Measurements from ENCODE around the gene BNC2.

Gene BNC2

DNA sequence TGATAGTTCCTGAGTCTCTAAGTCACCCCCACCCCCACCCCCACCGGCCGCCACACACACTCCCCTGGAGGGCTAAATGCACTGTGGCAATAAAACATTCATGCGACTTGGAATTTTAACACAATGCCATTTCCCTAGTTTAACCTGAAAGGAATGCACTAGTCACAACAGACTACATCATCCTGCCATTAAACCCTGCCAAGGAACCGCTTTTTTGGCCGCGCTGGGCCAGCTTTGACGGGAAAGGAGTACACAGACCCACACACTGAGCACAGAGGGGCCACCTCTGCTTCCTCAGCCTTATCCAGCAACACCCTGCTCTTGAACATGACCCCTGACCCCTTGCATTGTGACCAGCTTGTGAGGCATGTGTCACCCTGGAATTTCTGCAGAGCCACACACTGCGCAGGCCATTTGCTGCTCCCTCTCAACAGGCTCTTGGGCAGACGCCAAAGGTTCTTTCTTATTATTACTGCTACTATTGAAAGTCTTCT is 165.3 kb downstream of the BNC2 start:
- peak; percentile 100 for DNase-seq

DNA sequence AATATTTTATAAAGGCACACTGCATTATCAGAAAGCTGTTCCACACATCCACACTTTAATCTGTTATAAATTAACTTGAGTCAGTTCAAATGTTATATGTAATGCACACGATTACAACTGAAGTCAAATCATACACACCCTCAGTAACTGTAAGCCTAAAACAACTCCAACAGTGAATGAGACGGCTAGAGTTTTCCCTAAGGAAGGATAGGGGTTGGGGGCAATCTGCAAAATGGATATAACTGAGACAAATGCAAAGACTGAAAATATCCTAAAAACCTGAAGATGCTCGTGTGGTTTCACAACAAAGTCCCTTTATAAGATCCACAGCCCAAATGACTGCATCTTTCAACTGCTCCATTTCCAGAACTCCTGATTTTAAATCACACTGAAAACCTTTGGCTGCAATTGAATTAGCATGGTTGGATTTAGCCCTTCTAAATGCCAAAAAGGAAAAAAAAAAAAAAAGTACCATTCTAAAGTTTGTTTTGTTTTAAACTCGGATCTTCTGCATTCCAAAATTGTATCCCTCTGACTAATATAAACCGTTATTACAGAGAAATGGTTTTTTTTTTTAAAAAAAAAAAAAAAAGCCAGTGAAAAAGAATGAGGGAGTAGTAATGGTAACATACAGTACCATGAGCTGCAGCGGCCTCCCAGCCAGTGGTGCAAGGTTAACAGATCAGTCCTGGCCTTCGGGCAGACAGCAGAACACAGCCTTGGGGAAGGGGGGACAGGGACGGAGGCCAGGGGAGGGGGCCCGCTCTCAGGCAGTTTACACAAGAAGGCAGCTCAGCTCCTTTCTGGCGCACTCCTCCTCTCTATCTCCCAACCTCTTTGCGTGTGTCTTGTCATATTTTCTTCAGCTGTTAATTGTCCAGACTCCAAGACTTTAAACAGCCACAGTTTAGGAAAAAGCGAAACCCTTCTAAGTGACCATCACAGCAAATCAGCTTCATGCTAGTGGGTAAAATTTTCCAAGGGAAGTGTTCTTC is 166.1 kb downstream of the BNC2 start:
- DNase-seq = peak; percentile 81

DNA sequence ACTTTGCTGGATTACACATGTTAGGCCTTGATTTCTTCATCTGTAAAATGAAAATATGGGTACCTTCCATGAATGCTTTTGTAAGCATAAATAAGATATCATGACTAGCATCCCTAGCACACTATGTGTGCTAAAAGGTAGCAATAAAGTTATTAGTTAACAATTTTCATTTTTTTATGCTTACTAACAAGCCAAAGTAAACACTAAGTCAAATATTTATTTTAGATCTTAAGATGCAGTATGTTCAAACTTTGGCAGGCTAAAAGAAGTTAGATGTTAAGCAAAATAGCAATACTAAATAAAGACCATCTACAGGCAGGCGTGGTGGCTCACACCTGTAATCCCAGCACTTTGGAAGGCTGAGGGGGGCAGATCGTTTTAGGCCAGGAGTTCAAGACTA is 169.1 kb downstream of the BNC2 start:
- DNase-seq = no peak

DNA sequence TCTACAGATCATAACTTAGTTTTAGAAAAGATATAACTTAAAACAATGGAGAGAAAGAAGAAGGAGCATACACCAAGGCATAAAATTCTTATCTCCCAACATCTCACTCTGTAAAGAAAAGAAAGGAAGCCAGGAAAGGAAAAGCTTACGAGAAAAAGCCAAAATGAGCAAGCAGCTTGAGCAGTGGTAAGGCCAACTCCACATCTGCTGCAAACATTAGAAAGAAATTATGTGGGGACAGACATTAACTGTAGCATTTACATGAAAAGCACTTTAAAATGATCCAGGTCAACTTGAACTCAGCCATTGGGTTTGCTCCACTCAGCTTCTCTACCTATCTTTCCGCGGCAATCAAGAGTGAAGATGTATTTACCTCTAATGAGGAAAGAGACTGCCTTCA is 176.9 kb downstream of the BNC2 start:
- DNase-seq = no peak

DNA sequence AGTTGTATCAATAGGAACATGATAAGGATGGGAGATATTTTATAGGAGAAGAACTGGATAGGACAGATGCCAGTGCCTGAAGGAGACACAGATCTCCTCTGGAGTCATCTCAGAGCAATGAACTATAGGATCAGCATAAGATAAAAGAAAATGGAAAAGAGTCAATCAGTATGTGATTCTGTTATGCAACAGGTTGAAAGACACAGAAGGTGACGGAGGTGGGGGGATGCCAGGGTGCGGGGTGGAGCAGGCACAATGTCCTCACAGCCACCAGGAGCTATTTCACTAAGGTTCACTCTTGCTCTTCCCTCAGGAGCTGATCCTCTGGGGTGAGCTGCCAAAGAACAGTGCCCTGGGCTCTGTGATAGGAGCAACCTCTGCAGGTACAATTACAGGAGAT is 179.8 kb downstream of the BNC2 start:
- no peak for DNase-seq

DNA sequence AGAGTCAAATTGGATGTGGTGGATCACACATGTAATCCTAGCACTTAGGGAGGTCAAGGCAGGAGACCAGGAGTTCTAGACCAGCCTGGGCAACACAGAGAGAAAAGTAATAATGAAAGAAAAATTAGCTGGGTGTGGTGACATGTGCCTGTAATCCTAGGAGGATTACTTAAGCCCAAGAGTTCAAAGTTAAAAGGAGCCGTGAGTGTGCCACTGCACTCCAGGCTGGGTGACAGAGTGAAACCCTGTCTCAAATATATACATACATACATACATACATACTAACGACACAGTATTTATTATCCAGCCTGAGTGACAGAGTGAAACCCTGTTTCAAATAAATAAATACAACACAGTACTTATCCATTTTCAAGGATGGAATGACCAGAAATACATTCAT is 180.3 kb downstream of the BNC2 start:
- no peak for DNase-seq

DNA sequence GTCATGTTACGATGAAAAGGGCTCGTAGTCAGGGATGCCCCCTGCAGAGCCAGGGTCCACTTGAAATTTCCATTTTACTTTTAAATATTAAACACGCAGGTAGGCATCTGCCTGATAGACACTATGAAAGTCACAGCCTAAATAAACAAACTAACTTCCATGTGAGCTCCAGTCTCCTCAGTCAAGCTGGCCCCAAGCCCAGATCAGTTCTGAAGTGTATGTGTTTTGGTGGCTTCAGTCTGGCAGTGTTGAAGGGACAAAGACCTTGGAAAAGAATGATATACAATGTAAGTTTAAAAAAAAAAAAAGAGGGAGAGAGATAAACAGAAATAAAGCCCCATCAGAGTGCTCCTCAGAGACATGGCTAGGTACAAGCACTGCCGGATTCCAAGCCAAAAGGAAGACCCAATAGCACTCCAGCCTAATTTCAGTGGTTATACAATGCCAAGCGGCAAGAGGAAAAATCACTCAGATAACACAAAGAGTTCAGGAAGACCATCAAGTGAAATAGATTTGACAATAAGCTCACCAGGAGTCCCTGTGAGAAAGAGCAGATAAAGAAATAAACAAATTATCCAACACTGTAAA is 181.0 kb downstream of the BNC2 start:
- DNase-seq = no peak

DNA sequence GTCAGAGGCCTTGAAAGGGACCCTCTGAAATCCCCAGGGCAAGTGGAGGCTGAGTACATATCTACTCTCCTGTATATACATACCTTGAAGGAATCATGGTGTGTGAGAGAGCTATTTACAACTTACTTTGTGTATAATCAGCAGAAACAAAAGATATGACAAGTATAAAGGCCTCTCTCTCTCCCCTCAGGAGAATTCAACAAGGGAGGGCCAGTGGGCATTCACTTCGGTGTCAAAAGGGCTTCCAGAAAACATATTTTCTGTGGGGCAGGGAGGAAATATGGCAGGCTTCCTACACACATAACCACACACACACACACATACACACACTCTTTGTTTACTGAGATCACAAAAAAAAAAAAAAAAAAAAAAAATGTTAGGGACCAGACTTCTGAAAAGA is 181.7 kb downstream of the BNC2 start:
- no peak for DNase-seq

DNA sequence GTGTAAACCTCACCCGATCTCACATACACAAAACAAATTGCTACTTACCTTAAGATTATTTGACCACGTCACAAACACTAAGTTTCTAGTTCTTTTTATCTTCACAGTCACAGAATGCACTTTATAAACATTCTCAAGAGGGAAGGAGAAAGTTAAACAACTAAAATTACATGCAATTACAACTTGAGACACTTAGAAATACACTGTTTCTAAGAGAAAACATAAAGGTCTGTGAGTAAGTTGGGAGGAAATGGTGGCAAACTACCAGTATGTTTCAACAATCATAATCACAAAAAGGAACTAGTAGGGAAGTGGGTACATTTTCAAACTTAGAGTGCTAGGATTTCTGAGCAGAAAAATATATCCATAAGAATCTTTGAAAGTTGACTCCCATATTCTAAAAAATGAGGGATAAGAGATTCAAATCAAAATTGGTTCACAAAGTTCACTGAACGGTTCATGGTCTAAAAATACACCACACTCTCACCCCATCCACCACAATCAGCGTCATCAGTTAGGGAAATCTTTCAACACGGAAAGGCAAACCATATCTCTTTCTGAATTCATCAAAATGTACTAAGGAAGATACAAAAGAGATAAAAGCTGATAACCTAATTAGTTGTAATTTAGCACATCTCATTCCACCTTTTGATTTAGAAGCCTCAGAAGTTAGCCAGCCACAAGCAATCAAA is 182.6 kb downstream of the BNC2 start:
- DNase-seq = no peak

DNA sequence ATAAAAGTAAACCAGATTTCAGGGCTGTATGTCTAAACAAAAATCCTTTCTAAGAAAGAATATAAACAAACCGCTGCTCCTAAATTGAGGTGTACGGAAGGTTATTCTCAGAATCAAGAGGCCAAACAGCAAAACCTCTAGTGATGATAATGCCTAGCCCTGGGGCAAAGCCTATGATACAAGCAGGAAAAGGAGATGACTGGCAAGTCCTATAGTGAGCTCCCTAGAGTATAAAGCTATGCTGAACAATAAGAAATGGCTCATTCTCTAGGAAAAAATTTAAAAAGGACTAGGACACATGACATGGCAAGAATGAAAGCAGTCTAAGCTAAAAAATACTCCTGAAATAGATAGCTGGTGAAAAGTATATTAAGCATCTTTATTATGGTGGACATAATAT is 187.1 kb downstream of the BNC2 start:
- no peak for DNase-seq

DNA sequence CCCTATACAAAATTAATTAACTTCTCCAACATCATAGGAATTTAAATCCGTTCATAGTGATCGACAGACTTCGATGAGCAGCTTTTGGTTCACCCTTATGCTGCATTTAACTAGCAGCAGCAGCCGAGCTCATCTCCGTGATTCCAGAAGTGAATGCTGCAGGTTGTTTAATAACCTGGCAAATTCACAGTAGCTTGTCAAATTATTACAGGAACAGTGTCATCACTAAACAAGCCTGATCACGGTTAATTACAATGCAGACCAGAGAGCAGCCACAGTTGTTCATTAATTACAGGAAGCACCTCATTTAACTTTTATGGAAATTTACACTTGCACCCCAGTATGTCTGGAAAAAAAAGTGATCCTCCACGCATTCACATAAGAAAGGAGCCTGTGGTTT is 188.2 kb downstream of the BNC2 start:
- no peak for DNase-seq

DNA sequence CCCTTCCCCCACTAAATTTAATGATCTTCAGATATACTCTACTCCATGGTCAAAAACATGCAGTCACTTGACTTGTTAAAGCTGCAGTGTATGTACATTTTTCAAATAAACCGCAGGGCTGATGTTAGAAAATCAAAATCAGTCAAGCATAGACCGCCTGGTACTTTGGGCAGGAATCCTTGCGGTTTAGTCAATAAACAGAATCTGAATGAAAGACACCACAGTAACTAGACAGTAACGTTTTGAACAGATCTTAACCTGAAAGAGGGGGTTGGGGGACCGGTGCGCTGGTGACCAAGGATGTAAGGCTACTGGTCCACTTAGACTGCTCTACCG is 188.8 kb downstream of the BNC2 start:
- DNase-seq = no peak

DNA sequence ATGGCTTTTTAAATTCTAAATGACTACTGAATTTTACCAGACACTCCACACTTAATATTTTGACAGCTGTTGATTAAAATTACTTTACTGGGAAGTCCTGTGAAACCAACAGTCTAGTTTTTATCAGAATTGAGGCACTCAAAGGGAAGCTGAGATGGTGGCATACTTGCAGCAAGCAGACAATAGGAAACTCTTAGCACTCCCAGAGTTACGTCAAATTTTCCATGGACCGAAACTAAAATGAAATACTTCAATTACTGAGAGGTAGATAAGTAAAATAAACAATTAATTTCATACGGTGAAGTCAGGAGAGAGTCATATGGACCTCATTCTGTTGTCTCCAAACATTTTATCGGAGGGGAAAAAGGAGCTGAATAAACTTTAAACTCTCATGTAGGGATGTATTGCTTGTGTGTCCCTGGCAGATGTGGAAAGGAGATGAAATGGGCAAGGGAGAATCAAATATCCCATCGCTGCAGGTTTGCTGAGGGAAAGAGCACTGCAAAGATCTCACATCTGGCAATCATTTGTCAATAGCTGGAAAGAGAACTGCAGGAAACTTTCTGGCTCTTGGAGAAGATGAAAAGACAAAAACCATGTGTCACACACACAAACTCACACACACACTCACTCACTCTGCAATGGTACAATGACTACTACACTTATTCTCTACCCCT is 189.4 kb downstream of the BNC2 start:
- DNase-seq = peak; percentile 76

DNA sequence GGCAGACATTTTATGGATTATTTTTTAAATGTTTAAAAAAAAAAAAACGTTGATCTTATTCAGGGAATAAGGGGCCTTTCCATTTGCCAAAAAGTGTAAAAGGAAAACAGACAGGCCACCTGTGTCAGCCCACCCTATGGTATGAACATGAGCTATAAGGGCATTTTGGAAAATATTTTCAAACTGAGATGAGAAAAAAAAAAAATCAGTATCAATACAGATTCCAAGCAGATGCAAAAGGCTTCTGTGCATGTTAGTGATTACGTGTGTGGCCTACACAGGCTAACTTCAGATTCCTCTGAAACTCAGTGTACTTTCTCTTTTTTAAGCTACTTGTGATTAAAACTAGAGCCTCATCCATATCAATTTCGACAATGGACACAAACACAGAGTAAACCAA is 189.9 kb downstream of the BNC2 start:
- no peak for DNase-seq

DNA sequence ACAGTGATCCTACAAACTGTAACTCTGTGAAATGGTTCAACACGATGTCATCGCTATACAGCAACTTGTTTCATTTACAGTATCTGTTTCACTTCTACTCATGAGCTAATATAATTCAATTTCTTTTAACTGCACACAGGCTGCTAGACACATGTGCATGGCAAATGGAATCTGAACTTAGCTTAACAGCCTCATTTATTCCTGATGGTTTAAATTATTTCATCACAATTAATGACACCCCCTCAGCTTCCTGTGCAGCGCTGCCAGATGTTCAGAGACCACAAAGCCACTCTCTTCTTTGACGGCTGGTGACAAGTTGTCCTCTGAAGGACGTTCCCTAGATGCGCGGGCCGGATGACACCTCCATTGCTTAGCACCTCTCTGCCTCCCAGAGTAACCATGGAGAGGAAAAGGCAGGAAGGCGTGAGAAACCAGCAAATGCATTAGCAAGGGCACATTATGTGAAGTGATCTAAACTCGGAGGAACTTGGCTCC is 191.1 kb downstream of the BNC2 start:
- peak; percentile 71 for DNase-seq

DNA sequence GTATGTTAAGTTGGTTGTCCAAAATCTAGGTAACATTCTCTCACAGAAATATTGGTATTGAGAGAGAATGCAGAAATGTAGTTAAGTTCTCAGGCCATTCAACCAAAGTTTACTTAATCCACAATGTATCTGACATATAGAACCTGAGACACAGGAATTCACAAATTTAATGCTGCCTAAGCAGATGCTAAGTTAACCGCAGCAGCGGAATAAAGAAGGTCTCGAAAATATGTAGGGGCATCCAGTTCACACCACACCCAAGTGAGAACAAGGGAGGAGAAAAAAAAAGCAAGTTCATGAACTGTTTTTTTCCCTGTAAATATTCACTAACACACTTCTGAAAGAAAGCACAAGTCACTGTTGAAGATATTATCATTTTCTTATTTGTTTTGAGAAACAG is 194.0 kb downstream of the BNC2 start:
- no peak for DNase-seq

DNA sequence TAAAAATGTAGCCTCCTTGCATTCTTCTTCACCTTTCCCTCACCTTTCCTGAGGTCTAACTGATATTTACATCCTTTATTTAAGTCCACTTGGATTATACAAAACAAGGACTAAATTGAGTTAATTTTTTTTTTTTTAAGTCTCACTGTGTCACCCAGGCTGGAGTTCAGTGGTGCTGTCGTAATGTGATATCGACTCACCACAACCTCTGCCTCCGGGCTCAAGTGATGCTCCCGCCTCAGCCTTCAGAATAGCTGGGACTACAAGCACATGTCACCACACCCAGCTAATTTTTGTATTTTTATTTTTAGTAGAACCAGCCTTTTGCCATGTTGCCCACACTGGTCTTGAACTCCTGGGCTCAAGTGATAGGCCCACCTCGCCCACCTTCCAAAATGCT is 195.3 kb downstream of the BNC2 start:
- DNase-seq = peak; percentile 16

DNA sequence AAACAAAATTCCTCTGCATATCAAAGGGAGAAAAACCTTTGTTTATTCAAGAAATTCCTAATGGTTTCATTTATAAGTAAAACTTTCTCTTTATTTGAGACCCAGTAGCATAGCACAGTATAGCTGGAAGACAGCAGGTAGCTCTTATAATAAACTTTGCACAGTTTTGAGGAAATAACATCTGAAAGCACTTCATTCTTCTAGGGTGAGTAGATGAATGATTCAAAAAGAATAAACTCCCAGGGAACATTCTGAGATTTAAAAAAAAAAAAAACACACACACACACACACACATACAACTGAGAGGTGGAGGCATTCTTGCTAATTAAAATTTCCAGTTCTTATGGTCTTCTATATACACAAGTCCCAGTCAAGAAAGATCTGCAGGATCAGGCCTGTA is 197.3 kb downstream of the BNC2 start:
- DNase-seq = no peak

DNA sequence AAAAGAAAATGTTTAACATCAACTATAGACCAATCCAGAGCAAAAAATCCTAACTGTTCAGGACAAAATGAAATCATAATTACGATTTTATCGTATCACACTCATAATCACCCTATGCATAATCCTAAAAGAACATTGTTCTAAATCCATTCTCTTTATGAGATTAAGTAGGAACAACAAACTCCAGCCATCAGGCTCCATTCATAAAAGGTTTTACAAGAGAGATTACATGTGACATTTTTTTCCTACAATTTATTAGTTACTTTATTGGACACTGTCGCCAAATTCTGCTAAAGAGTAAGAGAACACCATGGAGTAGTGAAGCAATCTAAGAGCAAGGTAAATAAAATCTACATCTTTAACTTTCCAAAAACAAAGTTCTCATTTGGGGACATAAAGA is 198.0 kb downstream of the BNC2 start:
- no peak for DNase-seq

DNA sequence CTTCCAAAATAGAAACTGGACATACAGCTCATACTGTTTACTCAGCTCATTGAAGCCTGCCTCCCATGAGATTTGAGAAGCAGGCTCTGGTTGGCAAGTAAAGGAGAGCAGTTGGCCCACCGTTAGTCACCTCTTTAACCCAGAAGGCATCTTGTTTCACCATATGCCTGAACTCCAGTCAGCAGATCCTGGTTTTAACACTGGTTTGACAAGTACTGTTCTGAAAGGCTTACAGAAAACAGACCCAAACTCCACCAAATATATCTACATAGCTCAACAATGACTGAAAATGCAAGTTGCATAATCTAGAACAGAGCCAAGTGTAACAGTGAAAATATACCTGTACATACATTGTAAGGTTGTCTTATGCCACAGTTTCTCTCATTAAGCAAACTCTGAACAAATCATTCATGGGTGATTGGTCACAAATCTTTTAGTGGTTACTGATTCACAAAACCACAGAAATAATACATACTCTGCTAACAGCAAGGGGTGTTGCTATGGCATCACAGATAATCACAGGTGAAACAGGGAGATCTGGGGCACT is 198.8 kb downstream of the BNC2 start:
- DNase-seq = peak; percentile 81

DNA sequence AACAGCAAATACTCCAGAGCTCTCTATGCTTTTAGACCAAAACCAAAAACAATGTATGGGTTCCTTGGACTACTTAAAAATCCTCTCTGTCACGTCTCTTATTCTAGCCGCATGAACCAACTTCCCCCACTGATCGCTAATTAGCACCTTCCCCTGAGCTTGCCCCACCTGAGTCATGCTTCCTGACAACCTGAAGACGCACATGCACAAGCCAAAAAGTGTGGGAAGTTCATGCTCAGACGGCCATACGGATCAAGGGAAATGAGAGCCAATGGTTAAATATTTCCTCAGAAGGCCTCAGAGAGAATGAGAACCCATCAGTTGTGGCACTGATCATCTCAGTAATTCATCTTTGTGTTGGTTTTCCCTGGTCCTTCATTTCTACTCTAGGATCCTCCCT is 199.7 kb downstream of the BNC2 start:
- DNase-seq = no peak

DNA sequence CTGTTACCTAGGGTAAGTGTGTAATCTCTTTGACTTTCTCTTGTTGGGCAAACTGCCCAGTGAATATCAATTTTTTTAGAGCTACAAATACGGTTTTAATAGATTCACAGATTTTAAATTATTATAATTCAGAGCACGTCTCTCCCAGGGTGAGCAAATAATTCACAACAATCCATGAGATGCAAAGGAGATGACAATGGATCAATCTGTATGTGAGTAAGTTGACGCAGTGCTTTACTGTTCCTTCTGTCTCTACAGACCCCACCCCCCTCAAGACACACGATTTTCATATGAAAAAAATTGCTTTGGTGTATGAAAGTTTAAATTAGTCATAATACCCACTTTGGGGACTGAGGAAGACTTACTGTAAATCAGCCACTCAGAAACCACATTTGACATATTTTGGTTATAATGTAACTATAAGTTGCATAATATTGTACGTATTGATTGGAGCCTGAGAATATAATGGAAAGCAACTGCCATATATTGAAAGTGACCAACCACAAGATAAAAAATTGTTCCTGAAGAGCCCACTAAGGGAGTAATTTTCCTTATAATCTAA is 201.7 kb downstream of the BNC2 start:
- peak; percentile 79 for DNase-seq

Data from fibroblast of skin of right biceps (primary cell).